ENCODE results near the gene TANGO2. TPM values are rescaled to one million over a fixed set of nuclear protein-coding genes. Genes with fewer than 3 reads are reported as not detected.

Gene TANGO2
- polyA plus RNA-seq, 5 donors, result 9.9 to 15.3 (median 13.5) TPM

GRCh38 chr22:20083157-20083890 lies 62.4 kb downstream of the TANGO2 start:
- no peak for DNase-seq

- DNase-seq, result no peak
Measured at GRCh38 chr22:20083891-20084546, 63.1 kb downstream of the TANGO2 start.

- no peak for DNase-seq
Measured at GRCh38 chr22:20084547-20085413, 63.9 kb downstream of the TANGO2 start.

- DNase-seq, result no peak
Measured at GRCh38 chr22:20085651-20086050, 64.7 kb downstream of the TANGO2 start.

GRCh38 chr22:20086101-20086599 lies 65.2 kb downstream of the TANGO2 start:
- no peak for DNase-seq

GRCh38 chr22:20086763-20087162 lies 65.9 kb downstream of the TANGO2 start:
- DNase-seq, result no peak

- DNase-seq, result no peak
Measured at GRCh38 chr22:20087319-20088262, 66.7 kb downstream of the TANGO2 start.

- DNase-seq, result no peak
Measured at GRCh38 chr22:20088263-20088648, 67.3 kb downstream of the TANGO2 start.

GRCh38 chr22:20089226-20089976 lies 68.5 kb downstream of the TANGO2 start:
- no peak for DNase-seq

GRCh38 chr22:20089977-20090729 lies 69.2 kb downstream of the TANGO2 start:
- DNase-seq, result no peak

- DNase-seq, result no peak
Measured at GRCh38 chr22:20090730-20091240, 69.9 kb downstream of the TANGO2 start.

GRCh38 chr22:20091690-20092476 lies 71.0 kb downstream of the TANGO2 start:
- no peak for DNase-seq

GRCh38 chr22:20092477-20092854 lies 71.6 kb downstream of the TANGO2 start:
- DNase-seq, result no peak

- DNase-seq, result no peak
Measured at GRCh38 chr22:20093418-20094196, 72.7 kb downstream of the TANGO2 start.

- no peak for DNase-seq
Measured at GRCh38 chr22:20094197-20094807, 73.4 kb downstream of the TANGO2 start.

- no peak for DNase-seq
Measured at GRCh38 chr22:20095521-20095920, 74.6 kb downstream of the TANGO2 start.

All from right lung (tissue), 5 donors.